ENCODE measurements around the gene CMTM2. TPM values are rescaled to one million over a fixed set of nuclear protein-coding genes. Genes with fewer than 3 reads are reported as not detected.

CMTM2 gene
- total RNA-seq, 1 donor from 2014 or later, result not detected

- Histone ChIP-seq H3K27ac (no peak overlapping the region), H3K27me3 (no peaks in the 10 kb centered on the region), H3K4me3 (no peak overlapping the region), H3K9me3 (no peaks in the 10 kb centered on the region), H3K4me1 (no peaks in the 10 kb centered on the region), H3K36me3 (no peaks in the 10 kb centered on the region)
- intact Hi-C loops (cut with DNase I), result no loop called here
- DNase-seq (ENCODE audit: extremely low spot score in 2 of 2), result no peak
- no peak for TF ChIP-seq CTCF (IDR thresholded peaks at IDR 0.05)
- TF ChIP-seq POLR2AphosphoS5 (IDR thresholded peaks at IDR 0.05; ENCODE audit: insufficient read depth in 1 of 2, low read depth in 1 of 2), result no peak
- no peak for TF ChIP-seq POLR2A (IDR thresholded peaks at IDR 0.05)
Measured at GRCh38 chr16:66637806-66638205, 58.5 kb downstream of the CMTM2 start.

Small RNAs within 50 kb of the gene (small RNA-seq; reads per million reads assigned to genes)
- gene CKLF-CMTM1, result not detected

Other genes starting within 250 kb of the CMTM2 start
- gene CDH5, start 212.8 kb upstream of the CMTM2 start, total RNA-seq, result 38.3 TPM
- not detected for gene BEAN1, start 152.2 kb upstream of the CMTM2 start, total RNA-seq
- 43.2 TPM for gene TK2, start 29.3 kb upstream of the CMTM2 start, total RNA-seq
- gene CKLF, start 26.9 kb upstream of the CMTM2 start, total RNA-seq, result 52.3 TPM
- gene CMTM1, start 13.0 kb upstream of the CMTM2 start, total RNA-seq, result not detected
- gene CMTM3, start 25.2 kb downstream of the CMTM2 start, total RNA-seq, result 47.9 TPM
- gene CMTM4, start 117.3 kb downstream of the CMTM2 start, total RNA-seq, result 15.7 TPM
- gene DYNC1LI2, start 172.1 kb downstream of the CMTM2 start, total RNA-seq, result 149 TPM
- gene TERB1, start 222.1 kb downstream of the CMTM2 start, total RNA-seq, result not detected